GM12878 (cell line): Measurements from ENCODE around the gene COG2. TPM values are rescaled to one million over a fixed set of nuclear protein-coding genes. Genes with fewer than 3 reads are reported as not detected.

ENCODE experiments used
- ATAC-seq: fragments of 200-7000 bp; cut with Tn5 transposase; 3 replicates; pipeline ENCODE4 v1.9.1; 2020; ENCODE audit warnings: mild to moderate bottlenecking, moderate library complexity
- BruUV-seq: library from RNA; stranded (reverse); fragments of 400-500 nt; replicated peaks from 2 replicates; lab custom pipeline; 2021; lab: Mats Ljungman, UMichigan
- CTCF ChIA-PET: fragments of 300-600 bp; sonication (Branson Sonifier 250); formaldehyde crosslinking; extraction: SDS; loops from one replicate; lab custom pipeline; 2021; ENCODE audit warnings: inconsistent platforms; lab: Yijun Ruan, JAX
- POLR2A ChIA-PET: fragments of 350-600 bp; formaldehyde crosslinking; extraction: SDS; loops from one replicate; lab custom pipeline; 2021; ENCODE audit warnings: inconsistent platforms; lab: Charles Lee
- RAD21 ChIA-PET: fragments of 300-600 bp; sonication (Branson Sonifier 250); formaldehyde crosslinking; loops from one replicate; lab custom pipeline; 2023; ENCODE audit warnings: antibody characterized with exemption; ENCODE audit not compliant: unreplicated experiment; lab: Charles Lee
- SMC1A ChIA-PET: fragments of 300-600 bp; sonication (Branson Sonifier 250); formaldehyde crosslinking; loops from one replicate; lab custom pipeline; 2023; ENCODE audit not compliant: unreplicated experiment, uncharacterized antibody; lab: Charles Lee
- DNase-seq: peaks from one replicate; pipeline ENCODE4 v3.0.0-alpha.2; 2011; ENCODE audit warnings: low read depth, low spot score
- FAIRE-seq: peaks from 3 replicates; lab custom pipeline; 2011; peaks lifted over from hg19 to GRCh38; lab: Jason Lieb, UNC
- H2AFZ ChIP-seq: 2 replicates; pipeline ENCODE4 v1.6.0; 2011; ENCODE audit warnings: low read depth, low read length, control low read depth; ENCODE audit not compliant: control insufficient read depth
- H3K27ac ChIP-seq: 2 replicates; pipeline ENCODE4 v1.5.1; 2011; ENCODE audit warnings: control low read depth; ENCODE audit not compliant: control insufficient read depth, insufficient read depth
- H3K27me3 ChIP-seq, 2 experiments: replicated peaks in 1 of 2; 2 replicates each; pipeline versions ENCODE4 v1.6.0 to v1.6.1; 2011; ENCODE audit warnings: low read length in 1 of 2; ENCODE audit not compliant: control insufficient read depth in 2 of 2, insufficient read depth in 2 of 2
- H3K36me3 ChIP-seq, 2 experiments: 2 replicates each; pipeline ENCODE4 v1.5.1; 2011; ENCODE audit warnings: low read length in 1 of 2; ENCODE audit not compliant: control insufficient read depth in 2 of 2, insufficient read depth in 2 of 2
- H3K4me1 ChIP-seq: 2 replicates; pipeline ENCODE4 v1.6.1; 2011; ENCODE audit warnings: mild to moderate bottlenecking, low read length, moderate library complexity, mixed read lengths; ENCODE audit not compliant: control insufficient read depth, insufficient read depth
- H3K4me2 ChIP-seq: 2 replicates; pipeline ENCODE4 v1.6.0; 2011; ENCODE audit warnings: control low read depth; ENCODE audit not compliant: control insufficient read depth, insufficient read depth
- H3K4me3 ChIP-seq: fragments of 200-600 bp; sonication (generic); 2 replicates; pipeline ENCODE4 v1.5.1; 2016
- H3K79me2 ChIP-seq: 2 replicates; pipeline ENCODE4 v1.6.0; 2011; ENCODE audit warnings: low read length; ENCODE audit not compliant: control insufficient read depth, insufficient read depth
- H3K9ac ChIP-seq: 2 replicates; pipeline ENCODE4 v1.8.0; 2011; ENCODE audit warnings: low read length, control low read depth, mixed read lengths; ENCODE audit not compliant: control insufficient read depth, insufficient read depth
- H3K9me3 ChIP-seq: replicated peaks from 3 replicates; pipeline ENCODE4 v1.5.1; 2011; ENCODE audit warnings: mild to moderate bottlenecking, low read length; ENCODE audit not compliant: control insufficient read depth, insufficient read depth
- H4K20me1 ChIP-seq: 2 replicates; pipeline ENCODE4 v1.6.0; 2011; ENCODE audit not compliant: control insufficient read depth, insufficient read depth
- BACH1 ChIP-seq: fragments of 450-650 bp; IDR thresholded peaks from 2 replicates; pipeline ENCODE4 v1.6.1; 2017; ENCODE audit warnings: mild to moderate bottlenecking, borderline replicate concordance
- CBX3 ChIP-seq: fragments of 200-600 bp; sonication (generic); IDR thresholded peaks from 2 replicates; pipeline ENCODE4 v1.6.1; 2016; ENCODE audit warnings: low read depth, borderline replicate concordance
- CREB1 ChIP-seq: IDR thresholded peaks from 2 replicates; pipeline ENCODE4 v1.6.1; 2012; ENCODE audit warnings: low read depth, mild to moderate bottlenecking, inconsistent platforms
- MEF2B ChIP-seq: fragments of 450-650 bp; IDR thresholded peaks from 2 replicates; pipeline ENCODE4 v1.6.1; 2018; ENCODE audit warnings: mild to moderate bottlenecking, moderate library complexity; ENCODE audit not compliant: partially characterized antibody, poor library complexity, severe bottlenecking
- MYC ChIP-seq: IDR thresholded peaks from 2 replicates; pipeline ENCODE4 v1.6.1; 2011; ENCODE audit warnings: mild to moderate bottlenecking, low read length, moderate library complexity, inconsistent platforms; ENCODE audit not compliant: insufficient read depth, insufficient replicate concordance, insufficient read length, severe bottlenecking
- NFXL1 ChIP-seq: fragments of 450-650 bp; IDR thresholded peaks from 2 replicates; pipeline ENCODE4 v1.6.1; 2017; ENCODE audit warnings: antibody characterized with exemption, mild to moderate bottlenecking, borderline replicate concordance
- NFYB ChIP-seq: IDR thresholded peaks from 2 replicates; pipeline ENCODE4 v1.6.1; 2011; ENCODE audit warnings: low read depth, mild to moderate bottlenecking, low read length, improper control_type of control experiment, moderate library complexity; ENCODE audit not compliant: insufficient read depth
- PBX3 ChIP-seq: IDR thresholded peaks from 2 replicates; pipeline ENCODE4 v1.6.1; 2011; ENCODE audit warnings: mild to moderate bottlenecking, low read depth, low read length, moderate library complexity; ENCODE audit not compliant: insufficient replicate concordance
- RBBP5 ChIP-seq: fragments of 200-600 bp; sonication (generic); conservative IDR thresholded peaks from 2 replicates; pipeline ENCODE4 v1.6.1; 2016
- RELA ChIP-seq: fragments of 450-650 bp; IDR thresholded peaks from 2 replicates; pipeline ENCODE4 v1.8.0; 2014; ENCODE audit warnings: borderline replicate concordance; ENCODE audit not compliant: partially characterized antibody
- RFX5 ChIP-seq: IDR thresholded peaks from 2 replicates; pipeline ENCODE4 v1.6.1; 2011; ENCODE audit warnings: low read depth, low read length, improper control_type of control experiment
- STAT1 ChIP-seq: fragments of 450-650 bp; conservative IDR thresholded peaks from 2 replicates; pipeline ENCODE4 v1.6.1; 2014; ENCODE audit warnings: antibody characterized with exemption, mild to moderate bottlenecking
- STAT3 ChIP-seq: IDR thresholded peaks from 2 replicates; pipeline ENCODE4 v1.6.1; 2011; ENCODE audit warnings: low read depth, low read length, improper control_type of control experiment
- TCF12 ChIP-seq: IDR thresholded peaks from 2 replicates; pipeline ENCODE4 v1.6.1; 2011; ENCODE audit warnings: low read depth, mild to moderate bottlenecking, low read length
- ZNF274 ChIP-seq: IDR thresholded peaks from one replicate; pipeline ENCODE4 v1.8.0; 2011; ENCODE audit not compliant: insufficient read length, insufficient read depth
- WGBS: methylation state at CpG from one replicate; pipeline ENCODE4 v1.1.6; 2016; ENCODE audit warnings: low lambda C conversion rate; ENCODE audit not compliant: insufficient replicate concordance, insufficient coverage; ENCODE audit errors: missing lambda C conversion rate; 5-methylcytosine and 5-hydroxymethylcytosine counted together
- in situ Hi-C: fragments of 300-500 bp; cut with MboI; formaldehyde crosslinking; loops from 9 replicates; pipeline ENCODE4 v1.14.3; 2018; ENCODE audit warnings: mixed read lengths
- intact Hi-C: fragments of 100-400 bp; cut with micrococcal nuclease; formaldehyde crosslinking; loops from one replicate; pipeline ENCODE4 v1.14.2; 2022; ENCODE audit not compliant: unreplicated experiment
- polyA plus RNA-seq, 11 experiments: library from polyadenylated mRNA; depleted of rRNA in 4 of 11; unstranded in 6 of 11; stranded (reverse) in 5 of 11; fragments of >200 nt; fragmentation: Nextera tagmentation in 4 of 11; fragmentation: Illumina TruSeq in 1 of 11; extraction: Ambion mirVana in 4 of 11; extraction: Trizol in 1 of 11; gene quantifications; 1 replicate in 1 of 11; 2 replicates in 10 of 11; pipeline versions ENCODE4 v1.2.1 to v1.2.3, GENCODE V29; 2011 to 2016; ENCODE audit warnings: inconsistent platforms in 2 of 11, missing spikeins in 2 of 11, low read depth in 1 of 11
- total RNA-seq, 4 experiments: library from RNA; depleted of rRNA in 3 of 4; stranded (reverse); fragments of >200 nt in 3 of 4; fragmentation: Illumina TruSeq in 1 of 4; extraction: Trizol in 1 of 4; gene quantifications; 2 replicates each; pipeline versions ENCODE4 v1.2.1 to v1.2.3, GENCODE V29; 2013 to 2021

COG2 gene
- total and polyA plus RNA-seq, 10 of the 15 experiments (the other 5 are each of a cell fraction or from before 2014, with no cell fraction given) = 15.0 to 31.5 (median 28.3) TPM

GRCh38 chr1:230669543-230669942 lies 27.3 kb downstream of the COG2 start:
- H3K4me2 ChIP-seq = no peak overlapping the region
- RAD21 ChIA-PET = no interaction called here
- no peaks in the 10 kb centered on the region for H3K27me3 ChIP-seq
- in situ Hi-C loops = no loop called here
- H3K36me3 ChIP-seq = peaks cover 11 to 18% of the 10 kb centered on the region in 2 experiments
- H2AFZ ChIP-seq = no peak overlapping the region
- H3K9me3 ChIP-seq = no peaks in the 10 kb centered on the region
- TF ChIP-seq BACH1 (no peak), RELA (no peak), NFXL1 (no peak), RBBP5 (no peak), STAT3 (no peak), TCF12 (no peak), CREB1 (no peak), ZNF274 (no peak)
- TF ChIP-seq, all 136 proteins: peak for 0
- Histone ChIP-seq H3K4me1 (no peaks in the 10 kb centered on the region), H3K4me3 (no peak overlapping the region), H3K79me2 (no peaks in the 10 kb centered on the region), H4K20me1 (no peaks in the 10 kb centered on the region), H3K9ac (no peak overlapping the region), H3K27ac (no peak overlapping the region)
- ATAC-seq (no peak), DNase-seq (no peak), FAIRE-seq (no peak)
- SMC1A ChIA-PET = interaction anchor here (1.7 to 2.0 kb wide), 2 partner anchors 8 to 9 kb away, joined by 3 to 4 read pairs; no protein-coding TSS in a partner anchor
- no TSS peak for BruUV-seq
- CTCF ChIA-PET = interaction anchor here (0.9 kb wide), 1 partner anchor 26 kb away, joined by 7 read pairs; no protein-coding TSS in a partner anchor
- 96% methylated on average over 8 of the region's 8 CpGs for WGBS
- intact Hi-C loops = no loop called here
- POLR2A ChIA-PET = interaction anchor here (0.5 kb wide), 1 partner anchor 9 kb away, joined by 3 read pairs; no protein-coding TSS in a partner anchor

- POLR2A ChIA-PET = no interaction called here
- RAD21 ChIA-PET = no interaction called here
- Histone ChIP-seq H3K27ac (no peak overlapping the region), H3K9ac (no peak overlapping the region), H3K4me3 (no peak overlapping the region), H3K36me3 (peaks cover 3 to 12% of the 10 kb centered on the region in 2 experiments; a peak in 3 of 4 replicates), H3K9me3 (no peaks in the 10 kb centered on the region), H3K4me1 (no peaks in the 10 kb centered on the region), H3K27me3 (no peaks in the 10 kb centered on the region), H3K79me2 (no peaks in the 10 kb centered on the region), H3K4me2 (no peak overlapping the region), H2AFZ (no peak overlapping the region), H4K20me1 (no peaks in the 10 kb centered on the region)
- WGBS = 100% methylated on average over 2 of the region's 2 CpGs
- SMC1A ChIA-PET = interaction anchor here (1.0 kb wide), 1 partner anchor 31 kb away, joined by 4 read pairs; no protein-coding TSS in a partner anchor
- BruUV-seq = no TSS peak
- CTCF ChIA-PET = no interaction called here
- in situ Hi-C loops = no loop called here
- no peak for FAIRE-seq
- ATAC-seq = no peak
- DNase-seq = no peak
- intact Hi-C loops = no loop called here
- TF ChIP-seq PBX3 (no peak), MEF2B (no peak), NFYB (no peak), MYC (no peak), RFX5 (no peak), CBX3 (no peak), STAT1 (no peak)
Measured at GRCh38 chr1:230674581-230674980, 32.3 kb downstream of the COG2 start.
